PC-9 (cell line): ENCODE results near the gene SLC35A5. TPM values are rescaled to one million over a fixed set of nuclear protein-coding genes. Genes with fewer than 3 reads are reported as not detected.
A peak's percentile ranks its signal among the peaks of the same experiment; 100 is the strongest.

Source experiments
- BruUV-seq: library from RNA; stranded (reverse); fragments of 400-500 nt; replicated peaks from 2 replicates; lab custom pipeline; 2021; lab: Mats Ljungman, UMichigan
- CTCF ChIA-PET: fragments of 300-600 bp; sonication (Branson Sonifier 250); formaldehyde crosslinking; loops from one replicate; lab custom pipeline; 2022; ENCODE audit warnings: antibody characterized with exemption; lab: Charles Lee
- POLR2A ChIA-PET: fragments of 300-600 bp; sonication (Branson Sonifier 250); formaldehyde crosslinking; loops from one replicate; lab custom pipeline; 2022; ENCODE audit warnings: antibody characterized with exemption; ENCODE audit not compliant: unreplicated experiment; lab: Charles Lee
- DNase-seq, 2 experiments: peaks; one replicate each; pipeline versions ENCODE4 v3.0.0 to v3.0.0-alpha.2; 2015 to 2022; ENCODE audit warnings: mixed read lengths in 1 of 2
- H2AFZ ChIP-seq: fragments of 200-600 bp; sonication (generic); 2 replicates; pipeline ENCODE4 v1.8.1; 2017; ENCODE audit warnings: antibody characterized with exemption
- H3F3A ChIP-seq: fragments of 200-600 bp; sonication (generic); 2 replicates; pipeline ENCODE4 v1.8.1; 2017; ENCODE audit warnings: antibody characterized with exemption, mild to moderate bottlenecking, low read depth; ENCODE audit not compliant: insufficient read depth
- H3K27ac ChIP-seq: fragments of 200-600 bp; sonication (generic); 2 replicates; pipeline ENCODE4 v1.6.1; 2016; ENCODE audit warnings: mixed run types
- H3K27me3 ChIP-seq: fragments of 200-600 bp; sonication (generic); 2 replicates; pipeline ENCODE4 v1.6.1; 2016; ENCODE audit warnings: low read depth, mixed run types; ENCODE audit not compliant: insufficient read depth
- H3K36me3 ChIP-seq: fragments of 200-600 bp; sonication (generic); 2 replicates; pipeline ENCODE4 v1.6.1; 2016; ENCODE audit warnings: low read depth, mixed run types
- H3K4me1 ChIP-seq: fragments of 200-600 bp; sonication (generic); replicated peaks from 2 replicates; pipeline ENCODE4 v1.6.1; 2016; ENCODE audit warnings: mixed run types; ENCODE audit not compliant: insufficient read depth
- H3K4me2 ChIP-seq: fragments of 200-600 bp; sonication (generic); 2 replicates; pipeline ENCODE4 v1.6.1; 2017; ENCODE audit warnings: mixed run types
- H3K4me3 ChIP-seq: fragments of 200-600 bp; sonication (generic); 2 replicates; pipeline ENCODE4 v1.6.1; 2016; ENCODE audit warnings: mixed run types
- H3K79me2 ChIP-seq: fragments of 200-600 bp; sonication (generic); 2 replicates; pipeline ENCODE4 v1.6.1; 2017; ENCODE audit warnings: low read depth, mixed run types
- H3K9me2 ChIP-seq: fragments of 200-600 bp; sonication (generic); 2 replicates; pipeline ENCODE4 v1.8.1; 2017; ENCODE audit warnings: mild to moderate bottlenecking; ENCODE audit not compliant: insufficient read depth
- H3K9me3 ChIP-seq: fragments of 200-600 bp; sonication (generic); 2 replicates; pipeline ENCODE4 v1.8.1; 2016; ENCODE audit warnings: low read depth; ENCODE audit not compliant: insufficient read depth
- H4K20me1 ChIP-seq: fragments of 200-600 bp; sonication (generic); 2 replicates; pipeline ENCODE4 v1.8.1; 2017; ENCODE audit not compliant: insufficient read depth
- EZH2 ChIP-seq: fragments of 200-600 bp; sonication (generic); IDR thresholded peaks from 2 replicates; pipeline ENCODE4 v1.8.0; 2017; ENCODE audit warnings: antibody characterized with exemption, low read depth
- intact Hi-C: fragments of 100-400 bp; cut with micrococcal nuclease; formaldehyde crosslinking; loops from one replicate; pipeline ENCODE4 v1.10.0; 2022; ENCODE audit not compliant: unreplicated experiment
- total RNA-seq: library from RNA; stranded (reverse); gene quantifications from 2 replicates; pipeline ENCODE4 v1.2.3, GENCODE V29; 2021
- TF ChIP-seq, protein P1 (sequence below): fragments of 200-600 bp; sonication (generic); conservative IDR thresholded peaks from 2 replicates; pipeline ENCODE4 v1.6.1; 2017; ENCODE audit warnings: mixed run types, antibody characterized with exemption, mild to moderate bottlenecking, moderate library complexity

Gene SLC35A5
- total RNA-seq, 1 experiment from 2014 or later: 35.7 TPM

DNA sequence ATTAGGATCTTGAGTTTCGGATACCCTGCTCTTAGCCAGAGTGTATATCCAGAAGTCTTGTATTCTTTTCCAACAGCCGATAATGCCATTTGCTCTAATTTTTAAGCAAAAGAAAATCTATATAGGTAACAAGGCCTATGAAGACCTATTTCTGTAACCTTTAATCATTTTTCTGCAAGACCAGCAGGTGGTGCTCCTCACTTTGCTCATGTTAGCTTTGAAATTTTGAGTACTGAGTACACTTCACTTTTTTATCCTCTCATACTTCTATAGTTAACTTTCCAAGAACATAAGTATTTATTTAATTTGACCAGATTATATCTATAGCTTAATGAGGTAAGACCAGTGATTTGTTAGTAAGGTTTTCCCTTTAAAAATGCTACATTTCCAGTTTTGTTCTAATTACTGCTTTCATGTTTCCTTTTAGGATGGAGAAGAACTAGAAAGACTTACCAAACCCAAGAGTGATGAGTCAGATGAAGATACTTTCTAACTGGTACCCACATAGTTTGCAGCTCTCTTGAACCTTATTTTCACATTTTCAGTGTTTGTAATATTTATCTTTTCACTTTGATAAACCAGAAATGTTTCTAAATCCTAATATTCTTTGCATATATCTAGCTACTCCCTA lies 20.5 kb downstream of the SLC35A5 start:
- no peak for TF ChIP-seq EZH2
- TF ChIP-seq, protein P1, sequence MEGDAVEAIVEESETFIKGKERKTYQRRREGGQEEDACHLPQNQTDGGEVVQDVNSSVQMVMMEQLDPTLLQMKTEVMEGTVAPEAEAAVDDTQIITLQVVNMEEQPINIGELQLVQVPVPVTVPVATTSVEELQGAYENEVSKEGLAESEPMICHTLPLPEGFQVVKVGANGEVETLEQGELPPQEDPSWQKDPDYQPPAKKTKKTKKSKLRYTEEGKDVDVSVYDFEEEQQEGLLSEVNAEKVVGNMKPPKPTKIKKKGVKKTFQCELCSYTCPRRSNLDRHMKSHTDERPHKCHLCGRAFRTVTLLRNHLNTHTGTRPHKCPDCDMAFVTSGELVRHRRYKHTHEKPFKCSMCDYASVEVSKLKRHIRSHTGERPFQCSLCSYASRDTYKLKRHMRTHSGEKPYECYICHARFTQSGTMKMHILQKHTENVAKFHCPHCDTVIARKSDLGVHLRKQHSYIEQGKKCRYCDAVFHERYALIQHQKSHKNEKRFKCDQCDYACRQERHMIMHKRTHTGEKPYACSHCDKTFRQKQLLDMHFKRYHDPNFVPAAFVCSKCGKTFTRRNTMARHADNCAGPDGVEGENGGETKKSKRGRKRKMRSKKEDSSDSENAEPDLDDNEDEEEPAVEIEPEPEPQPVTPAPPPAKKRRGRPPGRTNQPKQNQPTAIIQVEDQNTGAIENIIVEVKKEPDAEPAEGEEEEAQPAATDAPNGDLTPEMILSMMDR: peak; percentile 83
- no peak overlapping the region for H3K27ac ChIP-seq
- CTCF ChIA-PET: interaction anchor here (0.9 to 1.7 kb wide), 5 partner anchors 13 to 397 kb away, joined by 3 to 6 read pairs (median 4); no protein-coding TSS in a partner anchor
- POLR2A ChIA-PET: interaction anchor here (0.5 to 0.7 kb wide), 4 partner anchors 20 to 673 kb away, joined by 3 to 13 read pairs (median 6); no protein-coding TSS in a partner anchor
- H3K4me1 ChIP-seq: no peaks in the 10 kb centered on the region
- DNase-seq: peak; percentile 47 to 55
- no peaks in the 10 kb centered on the region for H3K79me2 ChIP-seq
- H3K9me2 ChIP-seq: no peaks in the 10 kb centered on the region
- H2AFZ ChIP-seq: no peak overlapping the region
- H4K20me1 ChIP-seq: no peaks in the 10 kb centered on the region
- H3K9me3 ChIP-seq: no peaks in the 10 kb centered on the region
- intact Hi-C loops: loop anchor here (1.0 to 5.0 kb wide), 7 partner anchors 59 to 1044 kb away; partner anchors contain the start of genes CCDC80 and GTPBP8
- BruUV-seq: no TSS peak
- no peak overlapping the region for H3K4me3 ChIP-seq
- no peaks in the 10 kb centered on the region for H3F3A ChIP-seq
- H3K27me3 ChIP-seq: no peaks in the 10 kb centered on the region
- no peak overlapping the region for H3K4me2 ChIP-seq
- peaks cover 7% of the 10 kb centered on the region for H3K36me3 ChIP-seq

DNA sequence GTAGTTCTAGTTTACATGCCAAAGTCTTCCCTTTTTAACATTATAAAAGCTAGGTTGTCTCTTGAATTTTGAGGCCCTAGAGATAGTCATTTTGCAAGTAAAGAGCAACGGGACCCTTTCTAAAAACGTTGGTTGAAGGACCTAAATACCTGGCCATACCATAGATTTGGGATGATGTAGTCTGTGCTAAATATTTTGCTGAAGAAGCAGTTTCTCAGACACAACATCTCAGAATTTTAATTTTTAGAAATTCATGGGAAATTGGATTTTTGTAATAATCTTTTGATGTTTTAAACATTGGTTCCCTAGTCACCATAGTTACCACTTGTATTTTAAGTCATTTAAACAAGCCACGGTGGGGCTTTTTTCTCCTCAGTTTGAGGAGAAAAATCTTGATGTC lies 21.3 kb downstream of the SLC35A5 start:
- H3K4me1 ChIP-seq: no peaks in the 10 kb centered on the region
- DNase-seq: no peak
- no peaks in the 10 kb centered on the region for H4K20me1 ChIP-seq
- H3F3A ChIP-seq: no peaks in the 10 kb centered on the region
- CTCF ChIA-PET: interaction anchor here (0.9 kb wide), 1 partner anchor 396 kb away, joined by 4 read pairs; no protein-coding TSS in a partner anchor
- no peaks in the 10 kb centered on the region for H3K9me3 ChIP-seq
- TF ChIP-seq EZH2: no peak
- TF ChIP-seq, protein P1: no peak
- no peaks in the 10 kb centered on the region for H3K79me2 ChIP-seq
- H3K4me3 ChIP-seq: no peak overlapping the region
- no peaks in the 10 kb centered on the region for H3K27me3 ChIP-seq
- POLR2A ChIA-PET: interaction anchor here (0.5 to 0.7 kb wide), 3 partner anchors 58 to 672 kb away, joined by 3 to 8 read pairs (median 5); no protein-coding TSS in a partner anchor
- H3K36me3 ChIP-seq: peaks cover 7% of the 10 kb centered on the region
- no peak overlapping the region for H2AFZ ChIP-seq
- intact Hi-C loops: loop anchor here (2.0 to 5.0 kb wide), 3 partner anchors 409 to 1044 kb away; partner anchors contain the start of gene GTPBP8
- no peak overlapping the region for H3K4me2 ChIP-seq
- no peaks in the 10 kb centered on the region for H3K9me2 ChIP-seq
- no peak overlapping the region for H3K27ac ChIP-seq
- no TSS peak for BruUV-seq

GRCh38 chr3:112585782-112586181 lies 23.9 kb downstream of the SLC35A5 start:
- no peak overlapping the region for H3K4me2 ChIP-seq
- ChIA-PET CTCF (interaction anchor here (0.6 kb wide), 1 partner anchor 616 kb away, joined by 3 read pairs; no protein-coding TSS in a partner anchor), POLR2A (no interaction called here)
- BruUV-seq: no TSS peak
- DNase-seq: no peak
- no peak overlapping the region for H3K4me3 ChIP-seq
- no peaks in the 10 kb centered on the region for H3K9me2 ChIP-seq
- no peaks in the 10 kb centered on the region for H3K79me2 ChIP-seq
- intact Hi-C loops: no loop called here
- no peaks in the 10 kb centered on the region for H3K4me1 ChIP-seq
- no peaks in the 10 kb centered on the region for H3K27me3 ChIP-seq
- no peak overlapping the region for H2AFZ ChIP-seq
- H3K36me3 ChIP-seq: peaks cover 7% of the 10 kb centered on the region
- H3F3A ChIP-seq: no peaks in the 10 kb centered on the region
- H4K20me1 ChIP-seq: no peaks in the 10 kb centered on the region
- H3K27ac ChIP-seq: no peak overlapping the region
- H3K9me3 ChIP-seq: no peaks in the 10 kb centered on the region
- TF ChIP-seq, protein P1: no peak
- no peak for TF ChIP-seq EZH2
